ENCODE measurements around the gene CCND2. TPM values are rescaled to one million over a fixed set of nuclear protein-coding genes. Genes with fewer than 3 reads are reported as not detected.

Gene CCND2
- total and polyA plus RNA-seq, 9 of the 15 experiments (the other 6 are each of a cell fraction or from before 2014, with no cell fraction given) = 13.6 to 99.3 (median 39.6) TPM

DNA sequence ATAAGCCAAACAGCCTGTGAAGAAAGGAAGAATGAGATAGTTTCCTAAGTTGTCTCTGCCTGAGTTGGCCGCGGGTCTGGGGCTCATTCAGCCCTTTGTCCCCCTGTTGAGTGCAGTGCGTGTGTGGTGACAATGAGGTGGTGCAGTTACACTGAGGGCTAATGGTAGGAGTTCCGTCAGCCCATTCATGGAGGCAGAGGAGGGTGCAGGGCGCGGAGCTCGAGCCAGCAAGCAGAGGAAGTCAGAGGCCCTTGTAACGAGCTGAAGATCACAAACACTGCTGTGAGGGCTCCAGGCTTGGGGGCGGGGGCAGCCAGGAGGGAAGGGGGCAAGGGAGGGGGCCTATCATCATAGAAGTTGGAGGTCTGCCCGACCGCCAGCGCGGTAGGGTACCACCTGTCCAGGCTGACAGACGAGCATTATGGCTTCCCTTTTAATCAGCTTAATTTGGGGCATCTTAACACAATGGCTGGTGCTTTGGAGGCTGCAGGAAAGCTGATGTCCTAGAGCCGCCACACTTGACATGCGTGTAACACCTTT is 20.5 kb downstream of the CCND2 start:
- intact Hi-C loops (cut with micrococcal nuclease) = no loop called here
- WGBS (ENCODE audit: insufficient coverage, low coverage, missing lambda C conversion rate) = 78% methylated on average over 4 of the region's 16 CpGs
- Histone ChIP-seq H2AFZ (ENCODE audit: low read depth, low read length) (no peak overlapping the region), H3K4me2 (ENCODE audit: insufficient read depth, low read length) (no peak overlapping the region), H3K9ac (ENCODE audit: insufficient read depth in 1 of 2, low read depth in 2 of 2, low read length in 2 of 2) (no peak overlapping the region), H3K4me1 (replicated peaks in 1 of 2; ENCODE audit: control insufficient read depth in 2 of 2, insufficient read depth in 2 of 2, low read length in 2 of 2) (no peaks in the 10 kb centered on the region), H3K9me3 (replicated peaks; ENCODE audit: control insufficient read depth, insufficient read depth, low read depth, low read length) (no peaks in the 10 kb centered on the region), H4K20me1 (replicated peaks; ENCODE audit: control insufficient read depth, insufficient read depth, low read length) (peaks cover 3% of the 10 kb centered on the region; the same call in 1 of the 2 replicates), H3K79me2 (ENCODE audit: control insufficient read depth, insufficient read depth, low read length) (peaks cover 33% of the 10 kb centered on the region), H3K27me3 (ENCODE audit: control insufficient read depth in 2 of 2, insufficient read depth in 2 of 2, low read length in 2 of 2) (no peaks in the 10 kb centered on the region), H3K36me3 (ENCODE audit: control insufficient read depth, insufficient read depth, low read length) (peaks cover 93% of the 10 kb centered on the region), H3K9me1 (ENCODE audit: control insufficient read depth, insufficient read depth, low read length) (no peaks in the 10 kb centered on the region), H3K27ac (ENCODE audit: extremely low read depth, low read depth, low read length) (no peak overlapping the region), H3K4me3 (no peak overlapping the region)
- FAIRE-seq (no peak), ATAC-seq (no peak), DNase-seq (ENCODE audit: extremely low read depth in 1 of 4, low spot score in 3 of 4) (no peak)
- BruUV-seq (replicated peaks) = no TSS peak
- in situ Hi-C loops (cut with MboI) = loop anchor here (25.0 kb wide), 1 partner anchor 407 kb away; no protein-coding TSS in a partner anchor
- POLR2A ChIA-PET = interaction anchor here (0.7 to 2.1 kb wide), 3 partner anchors 10 to 407 kb away, joined by 3 to 9 read pairs (median 3); no protein-coding TSS in a partner anchor
- CTCF ChIA-PET (ENCODE audit: low intra/inter-chr PET ratio) = no interaction called here
- no peak for TF ChIP-seq SP1 (CRISPR knock-in tag; IDR thresholded peaks at IDR 0.05)
- TF ChIP-seq, protein P1, sequence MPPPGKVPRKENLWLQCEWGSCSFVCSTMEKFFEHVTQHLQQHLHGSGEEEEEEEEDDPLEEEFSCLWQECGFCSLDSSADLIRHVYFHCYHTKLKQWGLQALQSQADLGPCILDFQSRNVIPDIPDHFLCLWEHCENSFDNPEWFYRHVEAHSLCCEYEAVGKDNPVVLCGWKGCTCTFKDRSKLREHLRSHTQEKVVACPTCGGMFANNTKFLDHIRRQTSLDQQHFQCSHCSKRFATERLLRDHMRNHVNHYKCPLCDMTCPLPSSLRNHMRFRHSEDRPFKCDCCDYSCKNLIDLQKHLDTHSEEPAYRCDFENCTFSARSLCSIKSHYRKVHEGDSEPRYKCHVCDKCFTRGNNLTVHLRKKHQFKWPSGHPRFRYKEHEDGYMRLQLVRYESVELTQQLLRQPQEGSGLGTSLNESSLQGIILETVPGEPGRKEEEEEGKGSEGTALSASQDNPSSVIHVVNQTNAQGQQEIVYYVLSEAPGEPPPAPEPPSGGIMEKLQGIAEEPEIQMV (tag; conservative IDR thresholded peaks at IDR 0.05; ENCODE audit: low read depth) = no peak
- no peak for TF ChIP-seq ZNF140 (CRISPR knock-in tag; IDR thresholded peaks at IDR 0.05)
- TF ChIP-seq, protein P2, sequence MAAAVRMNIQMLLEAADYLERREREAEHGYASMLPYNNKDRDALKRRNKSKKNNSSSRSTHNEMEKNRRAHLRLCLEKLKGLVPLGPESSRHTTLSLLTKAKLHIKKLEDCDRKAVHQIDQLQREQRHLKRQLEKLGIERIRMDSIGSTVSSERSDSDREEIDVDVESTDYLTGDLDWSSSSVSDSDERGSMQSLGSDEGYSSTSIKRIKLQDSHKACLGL (CRISPR knock-in tag; IDR thresholded peaks at IDR 0.05; ENCODE audit: borderline replicate concordance, poor library complexity, severe bottlenecking) = no peak
- no peak for TF ChIP-seq FOXA1 (IDR thresholded peaks at IDR 0.05; ENCODE audit: borderline replicate concordance)
- TF ChIP-seq, protein P3, sequence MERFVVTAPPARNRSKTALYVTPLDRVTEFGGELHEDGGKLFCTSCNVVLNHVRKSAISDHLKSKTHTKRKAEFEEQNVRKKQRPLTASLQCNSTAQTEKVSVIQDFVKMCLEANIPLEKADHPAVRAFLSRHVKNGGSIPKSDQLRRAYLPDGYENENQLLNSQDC (CRISPR knock-in tag; IDR thresholded peaks at IDR 0.05) = no peak
- TF ChIP-seq HSF4 (CRISPR knock-in tag; IDR thresholded peaks at IDR 0.05; ENCODE audit: borderline replicate concordance) = no peak
- no peak for TF ChIP-seq GTF2F1 (IDR thresholded peaks at IDR 0.05; ENCODE audit: low read depth, low read length)
- TF ChIP-seq YY1 (IDR thresholded peaks at IDR 0.05; ENCODE audit: borderline replicate concordance in 1 of 3, control insufficient read depth in 1 of 3, extremely low read depth in 1 of 3, insufficient read depth in 3 of 3, insufficient read length in 1 of 3, insufficient replicate concordance in 2 of 3, low read depth in 1 of 3, low read length in 2 of 3) = no peak

Measured in K562 (cell line).